Inflammatory macrophage treated with lipopolysaccharide for 4 hours (primary cell): ENCODE results near the gene JSRP1.
A peak's percentile ranks its signal among the peaks of the same experiment; 100 is the strongest.

ENCODE experiments used
- DNase-seq: peaks from one replicate; pipeline ENCODE4 v3.0.0-alpha.2; 2020

The JSRP1 gene, protein sequence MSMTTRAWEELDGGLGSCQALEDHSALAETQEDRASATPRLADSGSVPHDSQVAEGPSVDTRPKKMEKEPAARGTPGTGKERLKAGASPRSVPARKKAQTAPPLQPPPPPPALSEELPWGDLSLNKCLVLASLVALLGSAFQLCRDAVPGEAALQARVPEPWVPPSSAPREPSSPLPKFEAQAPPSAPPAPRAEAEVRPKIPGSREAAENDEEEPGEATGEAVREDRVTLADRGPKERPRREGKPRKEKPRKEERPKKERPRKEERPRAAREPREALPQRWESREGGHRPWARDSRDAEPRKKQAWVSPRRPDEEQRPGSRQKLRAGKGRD

DNA sequence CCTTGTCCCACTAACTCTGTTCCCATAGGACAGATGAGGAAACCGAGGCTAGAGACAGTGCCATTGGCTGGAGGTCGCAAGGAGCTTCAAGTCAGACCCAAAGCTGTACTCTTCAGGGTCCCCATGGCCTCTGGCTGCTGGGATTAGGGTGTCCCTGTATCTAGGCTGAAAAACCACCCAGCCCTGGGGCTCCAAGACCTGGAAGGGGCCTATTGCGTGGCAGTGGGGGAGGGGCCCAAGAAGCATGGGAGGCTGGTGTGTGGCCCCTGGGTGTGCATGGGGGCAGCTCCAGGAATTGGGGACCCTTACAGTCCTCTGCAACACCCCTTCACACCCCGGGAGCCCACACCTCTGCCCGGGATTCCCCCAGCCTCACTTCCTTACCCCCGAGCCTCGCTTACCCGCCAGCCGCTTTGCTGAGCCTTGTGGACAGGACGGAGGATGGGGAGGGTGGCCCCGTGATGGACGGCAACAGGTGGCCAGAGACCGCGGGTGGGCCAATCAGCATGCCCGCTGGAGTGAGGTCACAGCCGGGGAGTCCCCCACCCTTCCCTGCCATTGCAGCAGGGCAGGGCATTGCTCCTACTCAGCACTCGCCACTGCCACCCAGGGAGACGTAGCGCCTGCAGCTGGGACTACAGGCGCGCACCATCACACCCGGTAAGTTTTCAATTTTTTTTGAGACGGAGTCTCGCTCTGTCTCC lies at the start of gene JSRP1:
Gene JSRP1, minus strand, starts transcription at position 436 of the 704 bp plus-strand sequence. CDS start 1,103 bp downstream, outside the sequence.
- DNase-seq = no peak

DNA sequence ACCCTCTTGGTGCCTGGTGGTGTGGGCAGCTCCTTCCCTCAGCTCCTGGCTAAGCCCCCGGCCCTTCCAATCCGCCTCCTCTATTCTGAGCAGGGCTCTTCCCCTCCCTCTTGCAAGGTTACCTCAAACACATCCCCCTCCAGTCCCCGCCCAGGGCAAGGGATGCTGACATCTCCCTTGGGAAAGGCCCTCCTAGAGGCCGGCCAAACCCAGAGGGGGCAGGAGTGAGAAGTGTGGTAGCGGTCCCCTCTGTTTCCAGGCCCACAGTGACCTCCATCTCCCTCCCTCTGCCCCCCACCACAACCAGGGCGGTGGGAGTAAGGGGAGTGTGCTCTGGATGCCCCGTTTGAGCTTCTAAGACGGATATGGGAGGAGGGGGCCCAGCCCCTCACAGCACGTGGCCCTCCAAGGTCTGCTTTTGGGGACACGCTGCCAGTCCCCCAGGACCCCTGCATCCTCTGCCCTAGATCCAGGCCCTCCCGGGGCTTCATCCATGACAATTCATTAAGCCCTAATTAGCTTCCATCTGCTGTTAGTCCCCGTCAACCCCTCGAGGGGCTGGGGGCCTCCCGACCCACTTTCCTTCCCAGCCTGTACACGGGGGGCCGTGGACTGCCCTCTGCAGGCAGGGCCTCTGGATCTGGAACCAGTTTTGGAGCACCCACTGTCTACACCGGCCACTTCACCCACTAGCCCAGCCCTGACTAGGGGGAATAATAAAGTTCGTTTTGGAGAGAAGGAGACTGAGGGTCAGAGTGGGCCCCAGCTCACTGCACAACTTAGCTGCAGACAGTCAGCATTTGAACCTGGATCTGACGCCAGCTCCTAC lies 49.4 kb upstream of the JSRP1 start:
- no peak for DNase-seq

DNA sequence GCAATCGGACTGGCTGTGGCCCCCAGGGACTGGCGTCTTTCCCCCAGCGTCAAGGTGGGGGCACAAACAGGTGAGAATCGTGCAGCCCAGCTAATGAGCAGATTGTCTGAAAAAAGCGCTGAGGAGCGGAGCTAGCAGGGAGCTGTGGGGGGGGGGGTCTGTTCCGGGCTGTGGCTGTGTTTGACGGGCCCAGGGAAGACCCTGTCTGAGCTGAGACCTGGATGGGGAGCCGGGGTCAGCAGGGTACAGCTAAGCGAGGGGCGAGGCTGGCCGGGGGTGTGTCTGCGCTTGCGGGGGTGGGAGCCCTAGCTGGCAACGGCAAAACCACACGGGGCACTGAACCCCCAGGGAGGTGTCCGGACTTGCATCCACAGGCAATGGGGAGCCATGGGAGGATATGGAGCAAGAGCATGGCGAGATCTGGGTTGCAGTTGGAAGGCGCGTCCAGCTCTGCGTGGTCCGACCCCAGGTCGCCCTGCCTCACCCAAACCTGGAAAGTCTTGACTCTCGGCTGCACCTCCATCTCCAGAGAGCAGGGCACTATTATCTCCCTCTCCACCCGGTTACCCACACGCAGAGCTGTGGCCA lies 47.1 kb upstream of the JSRP1 start:
- DNase-seq = no peak

DNA sequence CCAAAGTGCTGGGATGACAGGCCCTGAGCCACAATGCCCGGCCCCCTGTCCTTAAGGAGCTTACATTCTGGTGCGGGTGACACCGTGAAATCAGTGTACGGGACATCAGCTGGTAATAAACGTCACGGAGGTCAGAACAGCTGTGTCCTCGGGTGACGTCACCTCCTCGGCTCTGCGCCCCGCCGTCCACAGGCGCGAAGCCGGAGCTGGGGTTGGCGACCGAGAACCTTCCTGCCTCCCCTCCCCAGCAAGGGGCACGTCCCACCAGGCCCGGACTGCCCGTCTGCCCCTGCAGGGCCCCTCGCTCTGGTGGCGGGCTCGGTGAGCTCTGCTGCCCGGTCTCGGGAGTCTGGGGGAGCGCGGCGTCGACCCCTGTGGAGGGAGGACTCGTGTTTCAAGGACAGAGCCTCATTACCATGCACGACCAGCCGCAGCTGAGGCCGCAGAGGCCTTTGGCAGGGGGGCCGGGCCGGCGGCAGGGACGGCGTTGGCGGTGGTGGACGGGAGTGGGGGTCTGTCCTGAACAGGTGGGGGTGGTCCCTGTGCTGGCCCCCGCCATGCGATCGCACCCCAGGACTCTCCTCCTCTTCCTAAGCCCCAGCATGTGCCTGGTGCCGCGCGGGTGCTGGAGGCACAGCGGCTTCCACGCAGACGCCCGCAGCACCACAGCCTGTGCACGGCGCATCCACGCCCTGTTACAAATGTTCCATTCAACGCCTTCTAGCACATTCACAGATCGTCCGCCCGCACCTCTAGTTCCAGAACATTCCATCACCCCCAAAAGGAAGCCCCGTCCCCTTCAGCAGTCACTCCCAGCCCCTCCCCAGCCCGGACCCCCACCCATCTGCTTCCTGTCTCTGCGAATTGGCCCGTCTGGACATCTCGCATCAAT lies 46.3 kb upstream of the JSRP1 start:
- peak; percentile 45 for DNase-seq

DNA sequence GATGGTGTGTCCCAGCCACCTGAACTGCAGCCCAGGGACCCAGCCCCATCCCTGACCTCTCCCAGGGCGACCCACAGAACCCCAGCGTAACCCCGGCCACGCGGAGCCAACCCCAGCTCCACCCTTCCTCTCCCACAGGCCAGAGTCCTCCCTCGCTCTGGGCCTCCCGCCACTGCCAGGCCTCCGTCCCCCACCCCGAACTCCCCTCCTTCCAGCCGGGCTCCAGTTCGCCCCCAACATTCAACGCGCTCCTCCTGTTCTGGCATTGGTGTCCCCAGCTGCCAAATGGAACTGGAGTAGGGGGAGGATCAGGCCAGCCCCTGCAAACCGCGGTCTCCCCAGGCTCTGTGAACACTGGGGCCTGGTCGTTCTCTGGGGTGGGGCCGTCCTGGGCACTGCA lies 44.3 kb upstream of the JSRP1 start:
- DNase-seq = no peak

DNA sequence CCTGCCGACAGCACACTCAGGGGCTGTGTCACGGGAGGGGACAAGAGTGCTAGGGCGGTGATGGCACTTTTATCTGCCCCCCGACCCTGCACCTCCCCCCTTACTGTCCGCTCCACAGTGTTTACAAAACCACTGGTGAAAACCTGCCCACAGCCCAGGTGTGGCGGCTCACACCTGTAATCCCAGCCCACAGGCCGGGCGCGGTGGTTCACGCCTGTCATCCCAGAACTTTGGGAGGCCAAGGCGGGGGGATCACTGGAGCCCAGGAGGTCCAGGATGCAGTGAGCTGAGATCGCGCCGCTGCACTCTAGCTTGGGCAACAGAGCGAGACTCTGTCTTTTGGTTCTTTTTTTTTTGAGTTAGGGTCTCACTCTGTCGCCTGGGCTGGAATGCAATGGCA lies 39.9 kb upstream of the JSRP1 start:
- DNase-seq = no peak

DNA sequence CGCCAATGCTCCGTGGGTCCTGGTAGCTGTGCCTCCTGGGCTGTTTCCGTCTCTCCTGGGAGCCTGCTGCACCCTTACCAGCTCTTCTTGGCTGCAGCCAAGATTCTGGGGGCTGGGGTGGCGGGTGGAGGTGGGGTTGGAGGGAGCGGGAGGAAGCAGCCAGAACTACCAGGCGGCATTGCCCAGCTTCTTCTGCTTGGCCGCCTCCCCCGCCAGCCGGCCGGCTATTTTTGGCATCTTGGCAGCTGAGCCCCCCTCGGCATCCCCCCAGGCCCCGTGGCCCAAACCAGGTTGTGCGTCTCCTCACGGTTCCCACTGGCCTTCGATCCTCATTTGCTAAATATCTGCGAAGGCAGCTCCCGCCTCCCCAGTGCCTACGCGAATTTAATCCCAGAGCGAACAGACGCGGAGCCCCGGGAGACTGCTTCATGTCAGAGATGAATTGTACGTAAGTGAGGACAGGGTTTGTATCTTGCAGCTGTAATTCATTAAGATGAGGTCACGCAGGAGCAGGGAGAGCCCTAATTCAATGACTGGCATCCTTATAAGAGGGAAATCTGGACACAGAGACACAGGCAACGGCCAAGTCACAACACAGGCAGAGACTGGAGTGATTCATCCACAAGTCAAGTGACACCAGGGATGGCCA lies 38.6 kb upstream of the JSRP1 start:
- DNase-seq = no peak

DNA sequence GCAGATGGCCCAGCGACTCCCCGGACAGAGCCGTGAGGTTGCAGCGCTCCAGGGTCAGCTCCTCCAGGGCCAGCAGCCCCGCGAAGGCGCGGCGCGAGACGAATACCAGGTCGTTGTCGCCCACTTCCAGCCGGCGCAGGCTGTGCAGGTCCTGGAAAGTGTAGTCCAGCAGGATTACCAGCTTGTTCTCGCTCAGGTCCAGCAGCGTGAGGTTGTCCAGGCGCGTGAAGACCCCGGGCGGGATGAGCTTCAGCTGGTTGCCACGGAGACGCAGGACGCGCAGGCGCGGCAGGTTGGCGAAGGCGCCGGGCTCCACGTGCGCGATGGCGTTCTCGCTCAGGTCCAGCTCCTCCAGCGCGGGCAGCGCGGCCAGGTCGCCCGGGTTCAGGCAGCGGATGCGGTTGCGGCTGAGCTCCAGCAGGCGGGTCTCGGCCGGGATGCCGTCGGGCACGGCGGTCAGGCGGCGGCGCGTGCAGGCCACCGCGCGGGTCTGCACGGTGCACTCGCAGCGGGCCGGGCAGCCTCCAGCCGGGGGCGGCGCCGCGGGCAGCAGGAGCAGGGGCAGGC lies 35.1 kb upstream of the JSRP1 start:
- DNase-seq = no peak

DNA sequence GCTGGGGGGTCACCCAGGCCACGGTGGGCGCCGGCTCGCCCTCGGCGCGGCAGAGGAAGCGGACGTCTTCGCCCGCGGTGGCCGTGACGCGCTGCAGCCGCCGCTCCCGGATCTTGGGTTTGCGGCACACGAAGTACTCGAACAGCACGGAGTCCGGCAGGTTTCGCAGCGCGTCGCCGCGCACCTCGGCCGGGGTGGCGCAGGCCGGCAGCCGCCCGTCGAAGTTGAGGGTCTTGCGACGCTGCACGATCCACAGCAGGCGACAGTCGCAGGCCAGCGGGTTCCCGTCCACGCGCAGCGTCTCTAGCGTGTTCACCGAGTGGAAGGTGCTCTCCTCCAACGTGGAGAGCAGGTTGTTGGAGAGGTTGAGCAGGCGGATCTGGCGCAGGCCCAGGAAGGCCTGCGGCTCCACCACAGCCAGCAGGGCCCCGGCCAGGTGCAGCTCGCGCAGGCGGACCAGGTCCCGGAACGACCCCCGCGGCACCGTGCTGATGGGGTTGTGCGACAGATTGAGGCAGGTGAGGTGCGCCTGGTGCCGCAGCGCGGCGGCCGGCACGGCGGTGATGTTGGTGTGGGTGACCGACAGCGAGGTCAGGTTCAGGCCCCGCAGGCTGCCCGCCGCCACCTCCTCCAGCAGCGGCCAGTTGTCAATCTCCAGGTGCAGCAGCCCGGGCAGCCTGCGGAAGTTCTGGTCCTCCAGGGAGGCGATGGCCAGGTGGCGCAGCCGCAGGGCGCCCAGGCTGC lies 34.4 kb upstream of the JSRP1 start:
- no peak for DNase-seq

DNA sequence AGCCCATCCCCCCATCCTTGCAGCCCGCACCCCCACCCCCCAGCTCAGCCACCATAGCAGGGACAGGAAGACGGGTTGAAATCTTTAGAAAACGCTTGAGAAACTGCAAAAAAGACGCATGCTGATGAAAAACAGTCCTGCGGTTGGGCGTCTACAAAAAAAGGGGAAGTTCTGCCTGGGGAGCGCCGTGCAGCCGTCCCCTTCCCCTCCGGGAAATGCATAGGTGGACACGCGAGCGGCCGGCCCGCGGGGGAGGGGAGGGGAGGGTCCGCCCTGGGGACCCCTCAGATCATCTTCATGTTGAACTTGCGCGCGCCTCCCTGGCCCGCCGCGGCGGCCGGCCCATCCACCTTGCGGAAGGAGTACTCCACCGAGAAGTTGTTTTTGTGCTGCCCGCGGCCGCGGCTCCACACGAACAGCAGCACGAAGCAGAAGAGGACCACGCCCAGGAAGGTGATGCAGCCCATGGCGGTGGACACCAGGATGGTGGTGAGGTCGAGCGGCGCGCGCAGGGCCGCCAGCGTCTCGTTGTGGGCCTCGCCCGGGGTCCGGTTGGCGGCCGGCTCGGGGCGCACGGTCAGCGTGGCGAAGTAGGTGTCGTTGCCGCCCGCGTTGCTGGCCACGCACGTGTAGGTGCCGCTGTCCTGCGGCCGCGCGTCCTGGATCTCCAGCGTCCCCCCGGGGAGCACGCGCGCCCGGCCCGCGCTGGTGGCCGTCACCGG lies 33.7 kb upstream of the JSRP1 start:
- peak; percentile 81 for DNase-seq

DNA sequence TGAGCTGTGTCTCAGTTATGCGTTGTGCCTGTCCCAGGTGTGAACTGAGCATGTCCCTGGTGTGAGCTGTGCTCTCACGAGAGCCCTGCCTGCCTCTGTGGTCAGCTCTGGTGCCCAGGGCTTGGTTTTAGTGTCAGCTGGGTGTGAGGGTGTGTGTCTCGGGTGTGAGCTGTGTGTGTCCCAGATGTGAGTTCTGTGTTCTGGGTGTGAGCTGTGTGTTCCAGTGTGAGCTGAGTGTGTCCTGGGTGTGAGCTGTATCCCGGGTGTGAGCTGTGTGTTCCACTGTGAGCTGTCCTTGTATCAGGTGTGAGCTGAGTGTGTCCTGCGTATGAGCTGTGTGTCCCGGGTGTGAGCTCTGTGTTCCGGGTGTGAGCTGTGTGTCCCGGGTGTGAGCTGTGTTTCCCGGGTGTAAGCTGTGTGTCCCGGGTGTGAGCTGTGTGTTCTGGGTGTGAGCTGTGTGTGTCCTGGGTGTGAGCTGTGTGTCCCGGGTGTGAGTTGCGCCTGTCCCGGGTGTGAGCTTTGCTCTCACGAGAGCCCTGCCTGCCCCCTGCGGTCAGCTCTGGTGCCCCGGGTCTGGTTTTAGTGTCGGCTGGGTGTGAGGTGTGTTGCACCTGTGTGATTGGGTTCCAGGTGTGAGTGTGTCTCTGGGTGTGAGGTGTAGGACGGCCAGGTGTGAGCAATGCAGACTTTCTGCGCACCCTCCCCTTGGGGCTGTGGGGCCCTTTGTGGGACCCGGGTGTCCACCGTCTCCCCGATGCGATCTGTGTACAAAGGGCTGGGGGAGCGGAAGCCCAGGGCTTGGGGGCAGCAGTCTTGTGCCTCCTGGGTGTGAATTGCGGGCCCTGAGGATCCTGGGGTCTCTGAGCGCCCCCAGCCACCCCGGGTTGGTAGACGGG lies 32.8 kb upstream of the JSRP1 start:
- no peak for DNase-seq

DNA sequence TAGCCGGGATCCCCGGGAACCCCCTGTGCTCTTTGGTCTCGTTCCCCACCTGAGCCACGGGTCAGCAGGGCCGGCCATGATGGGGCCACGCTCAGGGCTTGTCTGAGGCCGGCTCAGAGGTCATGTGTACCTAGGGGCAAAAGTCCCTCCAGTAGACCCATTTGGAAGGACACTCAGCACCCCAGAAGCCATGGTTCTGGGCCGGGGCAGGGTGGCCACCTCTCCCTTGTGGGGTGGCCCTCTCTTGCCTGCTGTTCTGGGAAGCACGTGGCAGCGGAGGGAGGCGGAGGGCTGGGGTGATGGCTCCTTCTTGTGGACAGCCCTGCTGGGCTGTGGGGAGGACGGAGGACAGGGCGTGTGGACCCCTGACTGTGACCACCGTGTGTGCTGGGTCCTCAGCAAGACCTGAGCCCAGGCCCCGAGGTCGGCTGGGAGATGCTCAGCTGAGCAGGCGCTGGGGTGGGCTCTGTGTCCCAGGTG lies 32.2 kb upstream of the JSRP1 start:
- no peak for DNase-seq

DNA sequence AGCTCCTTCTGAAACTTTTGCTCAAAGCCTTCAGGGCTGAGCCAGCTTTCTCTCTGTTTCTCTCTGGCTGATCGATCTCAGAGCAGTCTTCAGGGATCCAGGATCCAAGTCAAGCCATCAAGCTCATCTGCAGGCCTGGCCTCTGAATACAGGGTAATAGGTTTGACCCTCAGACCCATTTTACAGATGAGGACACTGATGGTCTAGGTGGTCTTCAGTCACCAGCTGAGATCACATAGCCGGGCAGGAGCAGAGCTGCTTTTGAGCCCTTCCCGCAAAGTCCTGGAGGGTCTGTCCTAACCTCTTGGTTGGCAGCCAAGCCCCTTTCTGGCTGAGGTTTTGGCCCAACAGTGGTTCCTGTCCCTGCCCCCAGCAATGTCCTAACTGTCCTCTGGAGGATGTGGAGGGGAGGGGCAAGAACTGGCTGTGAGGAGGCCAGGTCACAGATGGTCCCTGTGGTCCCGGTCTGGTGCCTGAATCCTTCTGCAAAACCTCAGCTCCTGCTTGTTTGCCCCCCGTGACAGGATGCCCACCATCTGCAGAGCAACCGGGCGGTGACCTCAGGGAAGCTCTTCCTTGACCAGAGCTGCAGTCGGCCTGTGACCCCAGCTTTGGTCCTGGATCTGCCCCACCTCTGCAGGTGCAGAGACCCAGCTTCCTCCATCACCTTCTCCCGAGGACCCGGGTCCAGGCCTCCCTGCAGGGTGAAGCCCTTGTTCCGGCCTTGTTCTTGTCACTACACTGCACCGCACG lies 31.5 kb upstream of the JSRP1 start:
- no peak for DNase-seq

DNA sequence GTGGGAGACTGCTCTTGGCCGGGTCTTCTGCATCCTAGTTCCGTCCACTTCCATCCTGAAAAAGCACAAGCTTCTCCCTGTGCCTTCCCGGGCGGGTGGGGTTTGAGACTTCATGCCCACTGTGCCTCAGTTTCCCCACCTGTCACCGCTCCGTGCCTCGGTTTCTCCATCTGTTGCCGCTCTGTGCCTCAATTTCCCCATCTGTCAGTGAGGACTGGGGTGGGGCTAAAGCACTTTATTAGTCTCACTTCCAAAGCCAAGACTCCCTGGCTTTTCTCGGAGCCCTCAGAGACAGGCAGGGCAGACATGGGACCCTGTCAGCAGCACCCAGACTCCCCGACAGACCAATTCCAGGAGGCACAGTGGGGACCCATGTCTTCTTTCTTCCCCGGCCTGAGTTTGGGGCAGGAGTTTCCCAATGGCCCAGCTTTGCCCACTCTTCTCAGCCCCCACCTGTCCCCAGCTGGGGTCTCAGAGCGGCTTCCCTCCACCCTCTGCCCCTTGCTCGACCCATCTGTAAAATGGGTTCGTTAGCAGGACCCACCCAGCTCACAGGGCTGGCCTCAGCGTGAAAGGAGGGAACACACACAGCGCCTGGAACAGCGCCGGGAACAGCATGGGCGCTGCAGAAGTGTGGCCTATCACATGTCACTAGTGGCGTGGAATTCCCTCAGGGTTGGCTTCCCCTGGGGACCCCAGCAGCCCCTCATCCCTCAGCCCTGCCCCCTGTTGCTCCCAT lies 30.4 kb upstream of the JSRP1 start:
- no peak for DNase-seq

DNA sequence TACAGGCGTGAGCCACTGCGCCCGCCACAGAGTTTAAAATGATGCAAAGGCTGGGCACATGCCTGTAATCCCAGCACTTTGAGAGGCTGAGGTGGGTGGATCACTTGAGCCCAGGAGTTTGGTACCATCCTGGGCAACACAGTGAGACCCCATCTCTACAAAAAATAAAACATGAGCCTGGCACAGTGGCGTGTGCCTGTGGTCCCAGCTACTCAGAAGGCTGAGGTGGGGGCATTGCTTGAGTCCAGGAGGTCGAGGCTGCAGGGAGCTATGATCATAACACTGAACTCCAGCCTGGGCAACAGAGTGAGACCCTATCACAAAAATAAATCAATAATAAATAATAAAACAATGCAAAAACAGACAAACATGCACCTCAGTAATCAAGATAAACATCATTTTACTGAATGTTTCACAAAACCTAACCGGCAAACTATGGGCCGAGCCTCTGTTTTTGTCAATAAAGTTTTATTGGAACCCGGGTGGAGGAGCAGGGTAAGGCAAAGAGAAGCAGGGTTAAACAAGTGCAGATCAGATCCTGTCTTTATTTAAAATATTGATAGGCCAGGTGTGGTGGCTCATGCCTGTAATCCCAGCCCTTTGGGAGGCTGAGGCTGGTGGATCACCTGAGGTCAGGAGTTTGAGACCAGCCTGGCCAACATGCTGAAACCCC lies 27.8 kb upstream of the JSRP1 start:
- no peak for DNase-seq

DNA sequence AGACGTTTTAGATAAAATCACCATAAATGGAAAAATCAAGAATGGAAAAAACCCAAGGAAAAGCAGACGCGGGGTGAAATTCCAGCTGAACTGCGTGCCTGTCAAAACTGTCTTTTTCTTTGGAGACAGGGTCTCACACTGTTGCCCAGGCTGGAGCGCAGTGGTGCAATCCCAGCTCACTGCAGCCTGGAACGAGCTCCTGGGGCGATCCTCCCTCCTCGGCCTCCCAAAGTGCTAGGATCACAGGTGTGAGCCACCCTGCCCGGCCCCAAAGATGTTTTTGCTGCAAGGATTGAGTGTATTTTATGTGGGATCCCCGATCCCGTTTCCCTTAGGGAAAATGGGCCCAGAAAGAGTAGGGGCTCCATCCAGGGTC lies 26.6 kb upstream of the JSRP1 start:
- DNase-seq = no peak
